Upper lobe of left lung (tissue), 4 donors: ENCODE measurements around the gene AP3D1.
"Not testable (repeated sequence)": the region's sequence is repeated elsewhere in the genome, so short reads cannot be mapped to it uniquely, and the experiment has no call there.

ENCODE experiments used
- EP300 ChIP-seq, 4 donors: sonication (generic); formaldehyde crosslinking; IDR thresholded peaks; one replicate each; pipeline ENCODE4 v1.5.1; 2017; ENCODE audit warnings: antibody characterized with exemption in 4 of 4, control low read depth in 2 of 4
- POLR2A ChIP-seq, 4 donors: fragments of 450-650 bp; IDR thresholded peaks; one replicate each; pipeline ENCODE4 v1.5.1; 2016 to 2017; ENCODE audit warnings: antibody characterized with exemption in 4 of 4, mild to moderate bottlenecking in 2 of 4
- POLR2AphosphoS5 ChIP-seq, 2 donors: sonication (generic); formaldehyde crosslinking; IDR thresholded peaks; one replicate each; pipeline ENCODE4 v1.5.1; 2017; ENCODE audit warnings: antibody characterized with exemption in 2 of 2
- TF ChIP-seq, protein P1 (sequence below), 6 experiments: fragments of 450-650 bp in 4 of 6; fragments of 200-600 bp in 2 of 6; sonication (generic) in 2 of 6; IDR thresholded peaks; one replicate each; pipeline ENCODE4 v1.5.1; 2016 to 2019; ENCODE audit warnings: antibody characterized with exemption in 6 of 6

- TF ChIP-seq, protein P1, sequence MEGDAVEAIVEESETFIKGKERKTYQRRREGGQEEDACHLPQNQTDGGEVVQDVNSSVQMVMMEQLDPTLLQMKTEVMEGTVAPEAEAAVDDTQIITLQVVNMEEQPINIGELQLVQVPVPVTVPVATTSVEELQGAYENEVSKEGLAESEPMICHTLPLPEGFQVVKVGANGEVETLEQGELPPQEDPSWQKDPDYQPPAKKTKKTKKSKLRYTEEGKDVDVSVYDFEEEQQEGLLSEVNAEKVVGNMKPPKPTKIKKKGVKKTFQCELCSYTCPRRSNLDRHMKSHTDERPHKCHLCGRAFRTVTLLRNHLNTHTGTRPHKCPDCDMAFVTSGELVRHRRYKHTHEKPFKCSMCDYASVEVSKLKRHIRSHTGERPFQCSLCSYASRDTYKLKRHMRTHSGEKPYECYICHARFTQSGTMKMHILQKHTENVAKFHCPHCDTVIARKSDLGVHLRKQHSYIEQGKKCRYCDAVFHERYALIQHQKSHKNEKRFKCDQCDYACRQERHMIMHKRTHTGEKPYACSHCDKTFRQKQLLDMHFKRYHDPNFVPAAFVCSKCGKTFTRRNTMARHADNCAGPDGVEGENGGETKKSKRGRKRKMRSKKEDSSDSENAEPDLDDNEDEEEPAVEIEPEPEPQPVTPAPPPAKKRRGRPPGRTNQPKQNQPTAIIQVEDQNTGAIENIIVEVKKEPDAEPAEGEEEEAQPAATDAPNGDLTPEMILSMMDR (IDR thresholded peaks at IDR 0.05): not testable (repeated sequence)
- not testable (repeated sequence) for TF ChIP-seq EP300, POLR2A, POLR2AphosphoS5 (IDR thresholded peaks at IDR 0.05)
Observed at GRCh38 chr19:2128252-2128651, 23.1 kb downstream of the AP3D1 start.
